ENCODE data around the gene ATP5F1D.
A peak's percentile ranks its signal among the peaks of the same experiment; 100 is the strongest.

ATP5F1D gene

GRCh38 chr19:1264801-1265614 is 23.5 kb downstream of the ATP5F1D start:
- peak; percentile 84 for DNase-seq (ENCODE audit: low read depth)
- no peak overlapping the region for H3K4me3 ChIP-seq (ENCODE audit: low read depth, low read length)
- TF ChIP-seq, protein P1, sequence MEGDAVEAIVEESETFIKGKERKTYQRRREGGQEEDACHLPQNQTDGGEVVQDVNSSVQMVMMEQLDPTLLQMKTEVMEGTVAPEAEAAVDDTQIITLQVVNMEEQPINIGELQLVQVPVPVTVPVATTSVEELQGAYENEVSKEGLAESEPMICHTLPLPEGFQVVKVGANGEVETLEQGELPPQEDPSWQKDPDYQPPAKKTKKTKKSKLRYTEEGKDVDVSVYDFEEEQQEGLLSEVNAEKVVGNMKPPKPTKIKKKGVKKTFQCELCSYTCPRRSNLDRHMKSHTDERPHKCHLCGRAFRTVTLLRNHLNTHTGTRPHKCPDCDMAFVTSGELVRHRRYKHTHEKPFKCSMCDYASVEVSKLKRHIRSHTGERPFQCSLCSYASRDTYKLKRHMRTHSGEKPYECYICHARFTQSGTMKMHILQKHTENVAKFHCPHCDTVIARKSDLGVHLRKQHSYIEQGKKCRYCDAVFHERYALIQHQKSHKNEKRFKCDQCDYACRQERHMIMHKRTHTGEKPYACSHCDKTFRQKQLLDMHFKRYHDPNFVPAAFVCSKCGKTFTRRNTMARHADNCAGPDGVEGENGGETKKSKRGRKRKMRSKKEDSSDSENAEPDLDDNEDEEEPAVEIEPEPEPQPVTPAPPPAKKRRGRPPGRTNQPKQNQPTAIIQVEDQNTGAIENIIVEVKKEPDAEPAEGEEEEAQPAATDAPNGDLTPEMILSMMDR (conservative IDR thresholded peaks at IDR 0.05; ENCODE audit: low read depth, low read length): no peak

- TF ChIP-seq, protein P1 (conservative IDR thresholded peaks at IDR 0.05; ENCODE audit: low read depth, low read length): no peak
Observed at GRCh38 chr19:1265615-1266128, 24.1 kb downstream of the ATP5F1D start.

DNA sequence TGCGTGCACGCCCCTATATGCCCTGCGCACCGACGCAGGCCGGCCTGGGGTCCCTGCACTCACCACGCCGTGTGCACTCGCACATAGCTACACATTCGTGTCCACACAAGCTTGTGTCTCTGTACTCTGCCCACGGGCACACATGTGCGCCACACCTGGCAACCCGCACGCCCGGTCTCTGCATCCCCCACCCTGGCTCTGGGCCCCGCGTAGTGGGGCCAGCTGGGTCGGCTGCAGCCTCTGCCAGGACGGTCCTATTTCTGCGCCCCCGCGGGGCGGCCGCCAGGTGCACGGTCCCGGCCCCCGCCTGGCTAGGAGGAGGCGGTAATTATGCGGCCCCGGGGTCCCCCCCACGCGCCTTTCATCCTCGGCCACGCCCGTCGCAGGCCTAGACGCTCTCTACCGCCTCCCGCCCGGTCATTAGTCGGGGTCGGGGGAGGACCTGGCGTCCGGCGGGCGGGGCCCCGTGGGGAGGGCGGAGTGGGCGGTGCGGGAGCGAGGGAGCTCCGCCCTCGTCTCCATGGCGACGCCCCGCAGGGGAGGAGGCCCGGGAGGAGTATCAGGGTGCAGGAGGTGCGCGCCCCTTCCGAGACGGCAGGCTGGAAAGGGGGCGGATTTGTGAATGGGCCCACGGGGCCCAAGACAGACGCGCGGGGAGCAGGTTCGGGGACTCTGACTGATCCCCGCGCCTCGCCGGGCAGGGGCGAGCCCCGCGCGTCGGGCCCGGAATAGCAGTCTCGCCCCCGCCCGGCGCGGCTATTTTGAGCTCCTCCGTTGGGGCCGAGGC is 24.8 kb downstream of the ATP5F1D start:
- DNase-seq (ENCODE audit: low read depth): peak; percentile 80
- peak overlapping the region; percentile 56 for H3K4me3 ChIP-seq (ENCODE audit: low read depth, low read length)
- TF ChIP-seq, protein P1 (conservative IDR thresholded peaks at IDR 0.05; ENCODE audit: low read depth, low read length): no peak

More at GRCh38 chr19:1265615-1266128, 24.1 kb downstream of the ATP5F1D start:
- peak; percentile 35 for DNase-seq (ENCODE audit: low read depth)
- peak overlapping the region; percentile 56 for H3K4me3 ChIP-seq (ENCODE audit: low read depth, low read length)

DNA sequence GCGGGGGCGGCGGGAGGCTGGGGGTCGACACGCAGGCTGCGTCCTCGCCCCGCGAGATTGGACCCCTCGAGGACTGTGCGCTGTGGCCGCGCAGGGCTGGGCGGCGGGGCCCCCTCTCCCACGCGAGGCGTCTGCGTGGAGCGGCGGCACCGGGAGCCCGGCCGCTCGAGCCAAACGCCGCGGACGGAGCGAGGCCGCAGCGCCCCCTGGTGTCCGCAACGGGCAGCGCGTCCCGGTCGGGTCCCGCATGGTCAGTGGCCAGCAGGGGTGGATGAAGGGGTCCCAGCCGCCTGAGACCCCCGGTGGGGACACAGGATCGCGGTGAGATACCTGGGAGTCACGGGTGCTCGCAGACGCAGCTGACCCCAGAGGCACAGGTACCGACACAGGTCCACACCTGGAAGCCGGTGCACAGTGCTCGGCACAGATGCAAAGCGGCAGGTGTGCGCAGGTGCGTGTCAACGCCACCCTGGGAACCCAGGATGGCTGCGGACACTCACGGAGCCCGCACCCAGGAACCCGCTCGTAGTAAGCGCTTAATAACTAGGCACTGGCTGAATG is 25.4 kb downstream of the ATP5F1D start:
- TF ChIP-seq, protein P1 (conservative IDR thresholded peaks at IDR 0.05; ENCODE audit: low read depth, low read length): peak; percentile 71
- peak; percentile 54 for DNase-seq (ENCODE audit: low read depth)
- H3K4me3 ChIP-seq (ENCODE audit: low read depth, low read length): peak overlapping the region; percentile 56

GRCh38 chr19:1267477-1268225 is 26.1 kb downstream of the ATP5F1D start:
- peak; percentile 31 for DNase-seq (ENCODE audit: low read depth)
- TF ChIP-seq, protein P1 (conservative IDR thresholded peaks at IDR 0.05; ENCODE audit: low read depth, low read length): no peak

More at GRCh38 chr19:1267477-1268225, 26.1 kb downstream of the ATP5F1D start:
- peak overlapping the region; percentile 17 for H3K4me3 ChIP-seq (ENCODE audit: low read depth, low read length)
